OCI-M2 (cell line): ENCODE results near the gene MAN1B1.
"Not testable (repeated sequence)": the region's sequence is repeated elsewhere in the genome, so short reads cannot be mapped to it uniquely, and the experiment has no call there.

Experiments used
- DNase-seq: peaks from one replicate; lab custom pipeline; 2025; ENCODE audit not compliant: unreplicated experiment; lab: John Stamatoyannopoulos, UW

The MAN1B1 gene

DNA sequence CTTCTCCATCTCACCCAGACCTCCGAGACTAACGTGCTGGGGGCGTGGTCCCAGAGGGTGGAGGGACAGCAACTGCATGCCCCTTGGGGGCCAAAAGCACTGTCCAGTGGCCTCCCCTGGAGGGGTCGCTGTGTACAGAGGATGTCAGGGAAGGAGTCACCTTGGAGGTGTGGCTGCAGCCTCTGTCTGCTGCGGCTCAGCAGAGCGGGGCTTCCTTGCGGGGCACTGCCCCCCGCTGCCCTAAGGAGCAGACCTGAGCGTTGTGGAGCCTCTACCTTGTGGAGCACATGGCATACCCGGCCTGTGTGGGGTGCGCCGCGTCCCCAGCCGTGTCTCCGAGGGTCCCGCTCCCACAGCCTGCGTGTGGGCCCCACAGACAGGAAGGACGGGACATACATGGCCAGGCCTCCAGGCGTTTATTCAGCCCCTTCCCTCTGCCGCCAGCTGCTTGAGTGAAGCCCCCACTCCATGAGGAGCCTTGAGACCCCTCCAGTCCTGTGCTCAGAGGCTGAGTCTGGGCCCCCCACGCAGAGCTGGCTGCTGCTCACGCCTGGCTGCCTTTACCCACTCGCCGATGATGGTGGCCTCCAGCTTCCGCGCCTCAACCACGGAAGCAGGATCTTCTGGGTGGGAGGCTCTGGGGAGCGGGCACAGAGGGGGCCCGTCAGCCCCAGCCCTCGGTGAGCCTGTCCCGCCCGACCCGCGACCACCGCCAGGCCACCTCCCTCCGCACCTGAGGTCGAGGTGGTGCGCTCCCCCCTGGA lies 23.5 kb downstream of the MAN1B1 start:
- DNase-seq: no peak

- DNase-seq: no peak
Observed at GRCh38 chr9:137110911-137111787, 24.4 kb downstream of the MAN1B1 start.

DNA sequence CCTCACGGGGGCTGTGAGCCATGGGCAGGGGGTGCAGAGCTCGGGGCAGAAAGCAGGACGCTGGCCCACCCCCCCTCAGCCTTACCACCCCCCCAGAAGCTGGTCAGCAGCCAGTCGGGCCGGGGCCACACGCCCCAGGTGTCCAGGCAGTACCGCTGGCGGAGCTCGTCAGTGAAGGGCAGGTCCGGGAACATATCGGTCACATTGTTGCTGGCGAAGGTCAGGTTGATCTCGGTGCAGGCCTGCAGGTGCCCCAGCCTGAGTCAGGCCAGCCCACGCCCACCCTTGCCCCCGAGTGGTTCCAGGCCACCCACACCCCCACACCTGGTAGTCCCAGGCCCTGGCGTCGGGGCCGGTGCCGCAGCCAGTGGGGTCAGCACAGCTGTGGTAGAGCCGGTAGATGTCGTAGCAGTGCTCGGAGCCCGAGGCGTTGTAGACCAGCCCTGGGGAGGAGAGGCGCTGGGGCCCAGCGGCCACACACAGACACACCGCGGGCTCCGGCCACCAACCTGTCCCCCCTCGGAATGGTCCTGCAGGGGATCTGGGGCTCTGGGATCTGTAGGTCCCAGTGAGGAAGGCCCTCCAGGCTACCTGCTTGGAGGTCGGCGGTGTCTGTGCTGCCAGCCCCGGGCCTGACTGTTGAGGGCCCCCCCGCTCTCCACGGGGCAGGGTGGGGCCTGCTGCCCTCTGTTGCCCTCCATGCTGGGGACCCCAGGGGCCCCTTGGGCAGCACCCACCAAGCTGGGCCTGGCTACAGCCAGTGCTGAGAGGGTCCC lies 25.2 kb downstream of the MAN1B1 start:
- no peak for DNase-seq

DNA sequence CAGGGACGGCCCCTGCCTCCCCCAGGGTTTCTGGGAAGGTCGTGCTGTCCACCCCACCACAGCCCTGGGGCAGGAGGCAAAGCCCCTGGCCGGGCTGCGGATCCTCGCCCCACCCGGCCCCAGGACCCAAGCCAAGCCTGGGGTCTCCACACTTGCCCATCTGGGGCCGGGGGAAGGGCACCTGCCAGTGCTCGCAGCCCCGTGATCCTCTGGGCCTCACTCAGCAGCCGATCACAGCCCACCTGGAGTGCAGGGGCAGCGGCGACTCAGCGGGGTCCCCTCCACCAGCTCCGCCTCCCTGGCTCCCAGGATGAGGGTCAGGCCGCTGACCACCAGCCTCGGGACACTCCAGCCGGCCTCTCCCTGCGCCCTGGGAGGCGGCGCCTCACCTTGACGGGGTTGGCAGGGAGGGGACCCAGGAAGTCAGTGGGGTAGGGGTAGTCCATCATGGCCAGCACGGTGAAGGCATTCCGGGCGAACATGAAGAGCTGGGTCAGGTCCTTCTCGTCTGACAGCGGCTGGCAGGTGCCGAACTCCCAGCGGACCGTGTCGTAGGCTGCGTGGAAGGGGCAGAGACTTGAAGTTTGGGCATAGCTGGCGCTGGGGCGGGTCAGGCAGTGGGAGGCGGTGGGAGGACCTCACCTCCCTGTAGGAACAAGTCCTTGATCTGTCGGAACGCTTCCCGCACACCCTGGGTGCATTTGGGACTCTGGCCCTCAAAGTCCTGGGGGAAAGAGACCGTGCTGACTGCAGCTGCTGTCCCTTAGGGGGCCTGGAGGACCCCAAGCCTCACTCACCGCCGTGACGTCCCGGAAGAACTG lies 26.0 kb downstream of the MAN1B1 start:
- no peak for DNase-seq

- DNase-seq: no peak
Observed at GRCh38 chr9:137113385-137114159, 26.8 kb downstream of the MAN1B1 start.

DNA sequence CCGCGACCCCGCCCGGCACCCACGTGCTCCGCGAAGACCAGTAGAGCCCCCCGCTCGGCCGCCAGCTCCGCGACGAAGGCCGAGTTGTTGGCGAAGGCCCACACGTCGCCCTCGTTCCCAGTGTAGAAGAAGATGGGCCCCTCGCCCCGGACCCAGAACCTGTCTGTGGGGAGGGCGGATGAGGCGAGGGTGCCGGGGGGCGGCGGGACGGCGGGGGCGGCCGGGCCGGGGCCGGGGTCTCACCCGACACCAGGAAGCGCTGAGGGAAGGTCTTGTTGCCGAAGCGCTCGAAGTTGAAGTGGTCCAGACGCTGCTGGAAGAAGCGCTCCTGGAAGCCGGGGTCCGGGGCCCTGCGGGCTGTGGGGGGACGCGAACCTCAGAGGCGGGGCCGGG lies 27.4 kb downstream of the MAN1B1 start:
- DNase-seq: no peak

- peak; percentile 0 for DNase-seq
Observed at GRCh38 chr9:137114613-137115393, 28.0 kb downstream of the MAN1B1 start, which contains the start of gene DPP7. Gene DPP7, minus strand, starts transcription at chr9:137114733. Its CDS starts 20 bp downstream, at chr9:137114713.

DNA sequence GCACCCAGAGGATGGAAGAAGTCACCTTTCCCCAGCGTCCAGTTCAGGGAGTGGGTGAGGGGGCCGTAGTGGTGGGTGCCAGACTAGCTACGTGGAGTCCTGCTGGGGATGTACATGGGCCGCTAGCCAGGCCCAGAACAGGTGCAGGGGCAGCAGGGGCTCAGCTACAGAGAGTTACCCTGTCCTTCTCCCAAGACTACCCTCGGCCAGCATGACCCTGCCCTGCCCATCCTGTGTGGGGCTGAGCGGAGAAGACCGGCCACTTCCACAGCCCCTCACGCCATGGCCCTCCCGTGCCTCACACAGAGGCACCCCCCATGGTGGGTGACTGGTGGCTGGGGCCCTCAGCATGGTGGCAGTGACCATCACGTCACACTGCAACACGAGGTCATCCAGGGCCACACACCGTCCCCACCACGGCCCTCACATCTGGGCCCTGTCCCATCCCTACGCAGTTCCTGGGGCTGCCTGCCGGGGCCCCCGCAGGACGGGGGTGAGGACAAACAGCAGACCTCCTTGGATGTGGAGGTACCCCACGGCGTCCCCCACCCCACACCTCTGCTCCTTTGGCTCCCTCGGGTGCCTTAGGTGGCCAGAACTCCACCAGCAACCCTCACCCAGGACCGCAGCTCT lies 28.7 kb downstream of the MAN1B1 start:
- no peak for DNase-seq

- DNase-seq: no peak
Observed at GRCh38 chr9:137116027-137116507, 29.3 kb downstream of the MAN1B1 start.

GRCh38 chr9:137116728-137117127 lies 29.9 kb downstream of the MAN1B1 start:
- DNase-seq: peak; percentile 6

DNA sequence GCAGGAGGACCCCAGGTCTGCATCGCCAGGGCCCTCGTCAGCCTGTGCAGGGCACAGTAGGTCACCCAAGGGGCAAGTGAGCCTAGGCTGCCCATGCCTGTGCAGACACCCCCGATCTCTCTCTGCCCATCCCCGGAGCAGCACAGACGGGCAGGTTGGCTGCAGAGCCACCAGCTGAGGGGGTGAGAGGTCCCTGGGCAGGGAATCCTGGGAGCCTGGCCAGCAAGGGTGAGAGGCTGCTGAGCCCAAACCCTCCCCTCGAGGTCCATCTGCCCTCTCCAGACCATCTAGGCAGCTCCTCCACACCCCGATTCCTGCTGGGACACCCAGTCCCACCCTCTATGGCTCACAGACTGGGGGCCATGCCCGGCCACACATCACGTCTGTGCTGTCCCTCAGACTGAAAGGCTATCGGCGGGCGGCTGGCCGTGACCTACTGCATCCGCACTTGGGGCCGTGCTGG lies 30.5 kb downstream of the MAN1B1 start:
- DNase-seq: no peak

- not testable (repeated sequence) for DNase-seq
Observed at GRCh38 chr9:137118092-137118603, 31.4 kb downstream of the MAN1B1 start.

DNA sequence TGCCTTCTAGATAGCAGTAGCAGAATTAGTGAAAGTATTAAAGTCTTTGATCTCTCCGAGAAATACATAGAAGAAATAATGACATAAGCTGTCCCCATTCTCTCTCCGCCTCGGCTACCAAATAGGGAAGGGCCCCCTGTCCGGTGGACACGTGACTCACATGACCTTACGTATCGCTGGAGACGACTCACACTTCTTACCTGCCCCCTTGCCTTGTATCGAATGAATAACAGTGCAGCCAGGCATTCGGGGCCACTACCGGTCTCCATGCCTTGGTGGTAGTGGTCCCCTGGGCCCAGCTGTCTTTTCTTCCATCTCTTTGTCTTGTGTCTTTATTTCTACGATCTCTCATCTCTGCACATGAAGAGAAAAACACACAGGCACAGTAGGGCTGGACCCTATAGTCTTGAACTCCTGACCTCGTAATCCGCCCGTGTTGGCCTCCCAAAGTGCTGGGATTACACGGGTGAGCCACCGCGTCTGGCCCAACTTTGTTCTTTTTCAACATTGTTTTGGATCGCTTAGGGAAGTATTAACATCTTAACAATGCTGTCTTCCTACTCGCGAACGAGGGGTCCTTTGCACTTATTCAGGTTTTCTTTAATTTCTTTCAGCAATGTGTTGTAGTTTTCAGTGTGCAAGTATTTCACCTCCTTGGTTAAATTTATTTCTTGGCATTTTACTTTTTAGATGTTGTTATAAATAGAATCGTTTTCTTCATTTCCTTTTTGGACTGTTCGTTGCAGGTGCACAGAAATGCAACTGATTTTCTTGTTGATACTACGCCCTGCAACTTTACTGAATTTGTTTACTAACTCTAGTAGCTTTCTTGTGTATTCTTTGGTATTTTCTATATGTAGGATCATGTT lies 35.4 kb downstream of the MAN1B1 start:
- not testable (repeated sequence) for DNase-seq

DNA sequence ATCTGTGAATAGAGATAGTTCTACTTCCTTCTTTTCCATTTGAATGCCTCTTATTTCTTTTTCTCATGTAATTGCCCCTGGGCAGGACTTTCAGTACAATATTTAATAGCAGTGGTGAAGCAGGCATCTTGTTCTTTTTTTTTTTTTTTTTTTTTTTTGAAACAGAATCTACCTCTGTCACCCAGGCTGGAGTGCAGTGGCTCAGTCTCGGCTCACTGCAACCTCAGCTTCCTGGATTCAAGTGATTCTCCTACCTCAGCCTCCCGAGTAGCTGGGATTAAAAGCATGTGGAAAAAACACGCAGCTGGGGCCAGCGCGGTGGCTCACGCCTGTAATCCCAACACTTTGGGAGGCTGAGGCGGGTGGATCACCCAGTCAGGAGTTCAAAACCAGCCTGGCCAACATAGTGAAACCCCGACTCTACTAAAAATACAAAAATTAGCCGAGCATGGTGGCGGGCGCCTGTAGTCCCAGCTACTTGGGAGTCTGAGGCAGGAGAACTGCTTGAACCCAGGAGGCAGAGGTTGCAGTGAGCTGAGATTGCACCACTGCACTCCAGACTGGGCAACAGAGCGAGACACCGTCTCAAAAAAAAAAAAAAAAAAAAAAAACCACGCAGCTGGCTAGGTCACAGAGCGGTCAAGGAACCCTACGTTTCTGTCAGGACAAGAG lies 36.1 kb downstream of the MAN1B1 start:
- DNase-seq: not testable (repeated sequence)

- DNase-seq: no peak
Observed at GRCh38 chr9:137123468-137123837, 36.7 kb downstream of the MAN1B1 start.

DNA sequence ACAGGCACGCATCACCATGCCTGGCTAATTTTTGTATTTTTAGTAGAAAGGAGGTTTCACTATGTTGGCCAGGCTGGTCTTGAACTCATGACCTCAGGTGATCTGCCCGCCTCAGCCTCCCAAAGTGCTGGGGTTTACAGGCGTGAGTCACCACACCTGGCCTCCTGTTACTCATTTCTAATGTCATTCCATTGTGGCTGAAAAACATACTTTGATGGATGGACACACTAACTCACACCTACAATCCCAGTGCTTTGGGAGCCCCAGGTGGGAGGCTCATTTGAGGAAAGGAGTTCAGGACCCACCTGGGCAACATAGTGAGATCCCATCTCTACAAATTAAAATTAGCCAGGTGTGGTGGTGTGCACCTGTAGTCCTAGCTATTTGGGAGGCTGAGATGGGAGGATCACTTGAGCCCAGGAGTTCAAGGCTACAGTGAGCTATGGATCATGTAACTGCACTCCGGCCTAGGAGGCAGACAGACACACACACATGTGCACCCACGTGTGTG lies 37.2 kb downstream of the MAN1B1 start:
- not testable (repeated sequence) for DNase-seq
